Psoas muscle (tissue), 8 donors: ENCODE data around the gene SYTL5. TPM values are rescaled to one million over a fixed set of nuclear protein-coding genes. Genes with fewer than 3 reads are reported as not detected.

ENCODE experiments used
- ATAC-seq, 4 donors: fragments of 200-7000 bp; cut with Tn5 transposase; one replicate each; pipeline ENCODE4 v1.9.1; 2020; ENCODE audit warnings: moderate library complexity in 3 of 4, mild to moderate bottlenecking in 2 of 4
- DNase-seq, 2 donors: peaks; one replicate each; pipeline ENCODE4 v3.0.0-alpha.2; 2020
- H3K27ac ChIP-seq: fragments of 200-600 bp; one replicate; pipeline ENCODE4 v1.8.0; 2022
- H3K27me3 ChIP-seq, 3 donors: fragments of 200-600 bp in 1 of 3; one replicate each; pipeline versions ENCODE4 v1.6.1 to v1.8.0; 2013 to 2022; ENCODE audit warnings: low read length in 2 of 3, mild to moderate bottlenecking in 2 of 3, moderate library complexity in 1 of 3; ENCODE audit not compliant: insufficient read depth in 3 of 3
- H3K36me3 ChIP-seq, 2 donors: fragments of 200-600 bp in 1 of 2; one replicate each; pipeline versions ENCODE4 v1.6.1 to v1.8.0; 2013 to 2022; ENCODE audit warnings: low read depth in 1 of 2, mild to moderate bottlenecking in 1 of 2, moderate library complexity in 1 of 2; ENCODE audit not compliant: insufficient read depth in 1 of 2
- H3K4me1 ChIP-seq: fragments of 200-600 bp; one replicate; pipeline ENCODE4 v1.8.0; 2022
- H3K4me3 ChIP-seq: fragments of 200-600 bp; one replicate; pipeline ENCODE4 v1.8.0; 2022; ENCODE audit warnings: mild to moderate bottlenecking
- H3K9me3 ChIP-seq: fragments of 200-600 bp; one replicate; pipeline ENCODE4 v1.8.0; 2022
- CTCF ChIP-seq: fragments of 200-600 bp; IDR thresholded peaks from one replicate; pipeline ENCODE4 v1.8.0; 2022; ENCODE audit warnings: antibody characterized with exemption
- WGBS, 3 donors: extraction: QIAGEN DNeasy Blood & Tissue Kit; methylation state at CpG; one replicate each; pipeline versions ENCODE4 v1.1.6 to v1.1.7; 2013; 5-methylcytosine and 5-hydroxymethylcytosine counted together
- intact Hi-C, 2 donors: fragments of 100-400 bp; cut with DNase I; formaldehyde crosslinking; loops; one replicate each; pipeline versions ENCODE4 v1.11.0 to v1.14.2; 2022
- polyA plus RNA-seq, 3 donors: library from polyadenylated mRNA; stranded (reverse); fragments of 200-250 nt; gene quantifications; one replicate each; pipeline ENCODE4 v1.2.3, GENCODE V29; 2013
- total RNA-seq, 4 donors: library from RNA; stranded (reverse); fragmentation: NEBNext Ultra II Directional in 2 of 4; extraction: Animal tissue kit (Norgen Biotek cat#: 25700) in 2 of 4; gene quantifications; one replicate each; pipeline versions ENCODE4 v1.2.1 to v1.2.4, GENCODE V29; 2021 to 2023
- donor health status: healthy with polysubstance abuse.
- donor health status: DM: no; HTN: no; CAD: no; lungs with moderate emphysema.
- donor health status: Bipolar disorder and iron deficiency.
- donor health status: healthy.
- donor health status: DM: yes; HTN: yes; CAD: no.
- donor health status: DM: no; HTN: no; CAD: no.
- donor health status: DM: no; HTN: no; CAD: no.
- donor health status: DM: yes; HTN: yes; CAD: no.

The SYTL5 gene
- total and polyA plus RNA-seq, 7 donors, result 0.01 TPM; not detected in 6

GRCh38 chrX:38166478-38167083 is 160.2 kb downstream of the SYTL5 start:
- DNase-seq (no peak), ATAC-seq (no peak)
- Histone ChIP-seq H3K4me3 (no peak overlapping the region), H3K27ac (no peak overlapping the region), H3K36me3 (no peaks in the 10 kb centered on the region), H3K4me1 (no peaks in the 10 kb centered on the region), H3K27me3 (peaks cover 0 to 16% (median 0%) of the 10 kb centered on the region in 3 donors), H3K9me3 (no peaks in the 10 kb centered on the region)
- intact Hi-C loops, result loop anchor here in 1 of 2 donors (10.0 kb wide), 1 partner anchor 242 kb away; no protein-coding TSS in a partner anchor
- TF ChIP-seq CTCF, result peak; percentile 62
- WGBS, 3 donors, result 56 to 70% (median 58%) methylated on average over 2 of the region's 2 CpGs

GRCh38 chrX:38170556-38170955 is 164.2 kb downstream of the SYTL5 start:
- no peaks in the 10 kb centered on the region for H3K9me3 ChIP-seq
- H3K4me1 ChIP-seq, result no peaks in the 10 kb centered on the region
- no peak overlapping the region for H3K4me3 ChIP-seq
- intact Hi-C loops, result loop anchor here (5.0 to 10.0 kb wide), 2 partner anchors 423 to 426 kb away; no protein-coding TSS in a partner anchor
- H3K27ac ChIP-seq, result no peak overlapping the region
- no peak for DNase-seq
- no peaks in the 10 kb centered on the region for H3K36me3 ChIP-seq
- WGBS, 3 donors, result 70 to 88% (median 75%) methylated on average over 1 of the region's 1 CpG
- ATAC-seq, result no peak
- no peak for TF ChIP-seq CTCF
- peaks cover 0 to 16% (median 0%) of the 10 kb centered on the region in 3 donors for H3K27me3 ChIP-seq

GRCh38 chrX:38172596-38172995 is 166.2 kb downstream of the SYTL5 start:
- no peaks in the 10 kb centered on the region for H3K4me1 ChIP-seq
- no peaks in the 10 kb centered on the region for H3K36me3 ChIP-seq
- no peak for TF ChIP-seq CTCF
- ATAC-seq, result no peak
- no peak overlapping the region for H3K27ac ChIP-seq
- H3K27me3 ChIP-seq, result peaks cover 0 to 20% (median 0%) of the 10 kb centered on the region in 3 donors
- H3K4me3 ChIP-seq, result no peak overlapping the region
- 62 to 84% (median 80%) methylated on average over 3 of the region's 3 CpGs for WGBS, 3 donors
- intact Hi-C loops, result loop anchor here (5.0 to 10.0 kb wide), 2 partner anchors 425 to 428 kb away; no protein-coding TSS in a partner anchor
- DNase-seq, result no peak
- H3K9me3 ChIP-seq, result no peaks in the 10 kb centered on the region

GRCh38 chrX:38175139-38175538 is 168.8 kb downstream of the SYTL5 start:
- Histone ChIP-seq H3K9me3 (no peaks in the 10 kb centered on the region), H3K4me3 (no peak overlapping the region), H3K27ac (no peak overlapping the region), H3K27me3 (peaks cover 0 to 26% (median 0%) of the 10 kb centered on the region in 3 donors), H3K36me3 (no peaks in the 10 kb centered on the region), H3K4me1 (no peaks in the 10 kb centered on the region)
- 28 to 45% (median 32%) methylated on average over 3 of the region's 3 CpGs for WGBS, 3 donors
- no peak for DNase-seq
- intact Hi-C loops, result loop anchor here in 1 of 2 donors (10.0 kb wide), 1 partner anchor 430 kb away; no protein-coding TSS in a partner anchor
- no peak for TF ChIP-seq CTCF
- no peak for ATAC-seq
